HepG2 (cell line): ENCODE data around the gene EIF4E. TPM values are rescaled to one million over a fixed set of nuclear protein-coding genes. Genes with fewer than 3 reads are reported as not detected.

ENCODE experiments used
- ATAC-seq: fragments of 200-7000 bp; cut with Tn5 transposase; 3 replicates; pipeline ENCODE4 v1.9.1; 2020; ENCODE audit warnings: mild to moderate bottlenecking, moderate library complexity
- BruUV-seq: library from RNA; stranded (reverse); fragments of 400-500 nt; replicated peaks from 2 replicates; lab custom pipeline; 2021; lab: Mats Ljungman, UMichigan
- CTCF ChIA-PET: fragments of 300-600 bp; formaldehyde crosslinking; extraction: SDS; loops from one replicate; lab custom pipeline; 2021; ENCODE audit warnings: low total read pairs, inconsistent platforms, low intra/inter-chr PET ratio; lab: Yijun Ruan, JAX
- POLR2A ChIA-PET: fragments of 350-600 bp; sonication (Branson Sonifier 250); formaldehyde crosslinking; loops from one replicate; lab custom pipeline; 2020; ENCODE audit warnings: antibody characterized with exemption, inconsistent platforms; lab: Yijun Ruan, JAX
- DNase-seq: peaks from one replicate; pipeline ENCODE4 v3.0.0-alpha.2; 2015; ENCODE audit warnings: low spot score
- FAIRE-seq: peaks from 3 replicates; lab custom pipeline; 2011; peaks lifted over from hg19 to GRCh38; lab: Jason Lieb, UNC
- H2AFZ ChIP-seq: one replicate; pipeline ENCODE4 v1.6.1; 2011; ENCODE audit warnings: low read length, inconsistent platforms
- H3K27ac ChIP-seq: fragments of 300-600 bp; 3 replicates; pipeline ENCODE4 v1.8.0; 2011; ENCODE audit warnings: mixed run types, mild to moderate bottlenecking, mixed read lengths, low read length, inconsistent platforms; ENCODE audit not compliant: insufficient read depth; ENCODE audit errors: extremely low read length
- H3K27me3 ChIP-seq, 2 experiments: fragments of 200-600 bp in 1 of 2; 2 replicates in 1 of 2; 3 replicates in 1 of 2; pipeline versions ENCODE4 v1.6.0 to v1.8.0; 2011; ENCODE audit warnings: low read length in 2 of 2, mild to moderate bottlenecking in 2 of 2, moderate library complexity in 2 of 2, inconsistent platforms in 1 of 2; ENCODE audit not compliant: insufficient read depth in 2 of 2, control insufficient read depth in 1 of 2
- H3K36me3 ChIP-seq, 2 experiments: fragments of 200-600 bp in 1 of 2; replicated peaks in 1 of 2; 2 replicates in 1 of 2; 3 replicates in 1 of 2; pipeline versions ENCODE4 v1.5.1 to v1.8.0; 2011; ENCODE audit warnings: low read length in 2 of 2, inconsistent platforms in 1 of 2; ENCODE audit not compliant: insufficient read depth in 2 of 2, control insufficient read depth in 1 of 2
- H3K4me1 ChIP-seq: 2 replicates; pipeline ENCODE4 v1.5.1; 2012; ENCODE audit warnings: low read length, inconsistent platforms; ENCODE audit not compliant: insufficient read depth
- H3K4me2 ChIP-seq: 2 replicates; pipeline ENCODE4 v1.6.0; 2011; ENCODE audit warnings: low read depth, low read length, inconsistent platforms
- H3K4me3 ChIP-seq, 3 experiments: fragments of 200-600 bp in 1 of 3; sonication (generic), shearing (Covaris generic) in 1 of 3; replicated peaks in 1 of 3; 2 replicates each; pipeline ENCODE4 v1.5.1; 2011 to 2016; ENCODE audit warnings: low read length in 3 of 3, inconsistent platforms in 2 of 3, low read depth in 2 of 3, mild to moderate bottlenecking in 2 of 3, control low read depth in 1 of 3, mixed read lengths in 1 of 3; ENCODE audit not compliant: insufficient read depth in 1 of 3
- H3K79me2 ChIP-seq: one replicate; pipeline ENCODE4 v1.6.1; 2011; ENCODE audit warnings: low read length, inconsistent platforms; ENCODE audit not compliant: insufficient read depth
- H3K9ac ChIP-seq: 2 replicates; pipeline ENCODE4 v1.6.0; 2011; ENCODE audit warnings: mild to moderate bottlenecking, low read depth, low read length, inconsistent platforms; ENCODE audit not compliant: insufficient read depth
- H3K9me3 ChIP-seq: 2 replicates; pipeline ENCODE4 v1.5.1; 2012; ENCODE audit warnings: mild to moderate bottlenecking, low read length
- H4K20me1 ChIP-seq: 2 replicates; pipeline ENCODE4 v1.6.0; 2011; ENCODE audit warnings: inconsistent platforms, mild to moderate bottlenecking, low read length, moderate library complexity; ENCODE audit not compliant: insufficient read depth
- CBX1 ChIP-seq: IDR thresholded peaks from one replicate; pipeline ENCODE4 v1.6.1; 2016; ENCODE audit warnings: antibody characterized with exemption, low read depth
- CEBPB ChIP-seq: IDR thresholded peaks from 2 replicates; pipeline ENCODE4 v1.6.1; 2011; ENCODE audit warnings: low read depth, low read length, improper control_type of control experiment, borderline replicate concordance
- FOXP1 ChIP-seq, 2 experiments: fragments of 450-650 bp in 1 of 2; IDR thresholded peaks; 2 replicates each; pipeline ENCODE4 v1.6.1; 2017 to 2018; ENCODE audit warnings: antibody characterized with exemption in 1 of 2
- GATAD2A ChIP-seq: IDR thresholded peaks from 2 replicates; pipeline ENCODE4 v1.6.1; 2016
- MBNL3 ChIP-seq: fragments of 250-450 bp; sonication (Bioruptor Pico); conservative IDR thresholded peaks from 2 replicates; pipeline ENCODE4 v1.8.0; 2022; ENCODE audit warnings: mild to moderate bottlenecking, inconsistent platforms
- MEF2D ChIP-seq: sonication (generic); formaldehyde crosslinking; IDR thresholded peaks from 2 replicates; pipeline ENCODE4 v1.5.1; 2020; ENCODE audit warnings: mild to moderate bottlenecking, missing genetic modification reagents
- PAF1 ChIP-seq: IDR thresholded peaks from 2 replicates; pipeline ENCODE4 v1.6.1; 2016; ENCODE audit warnings: missing genetic modification reagents, missing compliant biosample characterization
- PCBP1 ChIP-seq: fragments of 200-400 bp; formaldehyde crosslinking; IDR thresholded peaks from 2 replicates; pipeline ENCODE4 v1.6.1; 2017; ENCODE audit warnings: mild to moderate bottlenecking, low read depth, low read length, borderline replicate concordance
- POLR2G ChIP-seq: fragments of 200-400 bp; formaldehyde crosslinking; IDR thresholded peaks from 2 replicates; pipeline ENCODE4 v1.6.1; 2018; ENCODE audit warnings: mild to moderate bottlenecking, low read depth, low read length, moderate library complexity
- RARG ChIP-seq: sonication (generic); formaldehyde crosslinking; IDR thresholded peaks from 2 replicates; pipeline ENCODE4 v1.4.0; 2020; ENCODE audit warnings: low read depth, mild to moderate bottlenecking, missing genetic modification reagents
- RBM22 ChIP-seq: fragments of 200-400 bp; formaldehyde crosslinking; optimal IDR thresholded peaks from 2 replicates; pipeline ENCODE3; 2017; ENCODE audit warnings: mild to moderate bottlenecking, low read length, moderate library complexity
- SALL2 ChIP-seq: sonication (generic); formaldehyde crosslinking; IDR thresholded peaks from 2 replicates; pipeline ENCODE4 v1.8.1; 2023; ENCODE audit warnings: mild to moderate bottlenecking, missing genetic modification reagents, inconsistent platforms
- THYN1 ChIP-seq: sonication (generic); formaldehyde crosslinking; IDR thresholded peaks from 2 replicates; pipeline ENCODE4 v1.8.1; 2023; ENCODE audit warnings: low read depth, mild to moderate bottlenecking, moderate library complexity, missing genetic modification reagents, borderline replicate concordance
- USF2 ChIP-seq, 2 experiments: sonication (generic) in 1 of 2; formaldehyde crosslinking in 1 of 2; IDR thresholded peaks; 2 replicates each; pipeline versions ENCODE4 v1.5.1 to v1.6.1; 2011 to 2020; ENCODE audit warnings: borderline replicate concordance in 1 of 2, low read depth in 1 of 2, low read length in 1 of 2, mild to moderate bottlenecking in 1 of 2, missing genetic modification reagents in 1 of 2, moderate library complexity in 1 of 2
- ZFX ChIP-seq: sonication (generic); formaldehyde crosslinking; IDR thresholded peaks from 2 replicates; pipeline ENCODE4 v1.4.0; 2020; ENCODE audit warnings: mild to moderate bottlenecking, low read depth, missing genetic modification reagents, moderate library complexity
- ZNF224 ChIP-seq: sonication (generic); formaldehyde crosslinking; IDR thresholded peaks from 2 replicates; pipeline ENCODE4 v1.5.0; 2020; ENCODE audit warnings: mild to moderate bottlenecking, missing genetic modification reagents
- ZNF543 ChIP-seq: sonication (generic); formaldehyde crosslinking; IDR thresholded peaks from 2 replicates; pipeline ENCODE4 v1.4.0; 2020; ENCODE audit warnings: mild to moderate bottlenecking, missing genetic modification reagents
- ZNF773 ChIP-seq: sonication (generic); formaldehyde crosslinking; IDR thresholded peaks from 2 replicates; pipeline ENCODE4 v1.4.0; 2020; ENCODE audit warnings: missing genetic modification reagents, borderline replicate concordance
- WGBS: methylation state at CpG from one replicate; pipeline ENCODE4 v1.1.6; 2017; ENCODE audit warnings: low lambda C conversion rate; 5-methylcytosine and 5-hydroxymethylcytosine counted together
- in situ Hi-C: cut with HindIII; loops from 2 replicates; pipeline ENCODE4 v1.10.0; 2017; ENCODE audit warnings: low pct_unique_long_range_greater_than_20kb; ENCODE audit not compliant: extremely low pct_ligation_motif_present
- intact Hi-C: fragments of 100-400 bp; cut with micrococcal nuclease; formaldehyde crosslinking; loops from one replicate; pipeline ENCODE4 v1.10.0; 2022; ENCODE audit not compliant: unreplicated experiment
- polyA plus RNA-seq, 8 experiments: library from polyadenylated mRNA; depleted of rRNA in 3 of 8; stranded (reverse) in 7 of 8; unstranded in 1 of 8; fragments of >200 nt; fragmentation: Illumina TruSeq in 4 of 8; extraction: Trizol in 4 of 8; gene quantifications; 2 replicates each; pipeline versions ENCODE4 v1.2.1 to v1.2.3, GENCODE V29; 2011 to 2016; ENCODE audit warnings: low read depth in 4 of 8, missing spikeins in 1 of 8, mixed read lengths in 1 of 8; ENCODE audit not compliant: insufficient read depth in 1 of 8
- total RNA-seq, 5 experiments: library from RNA; depleted of rRNA; stranded (reverse); fragments of >200 nt; fragmentation: Illumina TruSeq; extraction: Trizol; gene quantifications; 2 replicates each; pipeline ENCODE4 v1.2.3, GENCODE V29; 2016; ENCODE audit warnings: low read depth in 1 of 5

EIF4E gene
- total and polyA plus RNA-seq, 2 of the 13 experiments (the other 11 are each of a cell fraction or from before 2014, with no cell fraction given), result 50.8 to 194 TPM

- Histone ChIP-seq H3K9ac (no peak overlapping the region), H3K79me2 (peaks cover 18% of the 10 kb centered on the region), H3K4me3 (no peak overlapping the region), H3K27ac (no peak overlapping the region), H3K36me3 (peaks cover 11 to 66% of the 10 kb centered on the region in 2 experiments), H3K9me3 (no peaks in the 10 kb centered on the region), H3K4me1 (no peaks in the 10 kb centered on the region), H3K27me3 (no peaks in the 10 kb centered on the region), H4K20me1 (no peaks in the 10 kb centered on the region; the same call in 1 of the 2 replicates), H2AFZ (no peak overlapping the region), H3K4me2 (no peak overlapping the region)
- DNase-seq, result no peak
- no peak for ATAC-seq
- no peak for FAIRE-seq
- POLR2A ChIA-PET, result no interaction called here
- CTCF ChIA-PET, result no interaction called here
- in situ Hi-C loops, result no loop called here
- intact Hi-C loops, result no loop called here
- 98% methylated on average over 6 of the region's 6 CpGs for WGBS
- no TSS peak for BruUV-seq
- TF ChIP-seq SALL2 (CRISPR knock-in tag) (no peak), PCBP1 (no peak), THYN1 (CRISPR knock-in tag) (no peak), ZNF543 (CRISPR knock-in tag) (no peak), POLR2G (no peak), ZFX (CRISPR knock-in tag) (no peak)
These were observed 38.1 kb downstream of the EIF4E start for GRCh38 chr4:98890702-98891455.

- in situ Hi-C loops, result no loop called here
- TF ChIP-seq RBM22 (peak; percentile 64), GATAD2A (no peak), USF2 (IDR thresholded peaks at IDR 0.05; ENCODE audit: low read depth, low read length) (no peak), USF2 (CRISPR knock-in tag; IDR thresholded peaks at IDR 0.05; ENCODE audit: borderline replicate concordance) (no peak), CBX1 (no peak), RARG (CRISPR knock-in tag) (no peak), FOXP1 (IDR thresholded peaks at IDR 0.05) (no peak), FOXP1 (CRISPR knock-in tag; IDR thresholded peaks at IDR 0.05) (0 out of 2 replicates have a peak, but pooled peaks have one; percentile 14), MBNL3 (CRISPR knock-in tag) (no peak), ZNF773 (CRISPR knock-in tag) (no peak), MEF2D (CRISPR knock-in tag) (no peak), ZNF224 (CRISPR knock-in tag) (no peak), CEBPB (0 out of 2 replicates have a peak, but pooled peaks have one; percentile 43), PAF1 (CRISPR knock-in tag) (no peak)
These were observed 41.8 kb downstream of the EIF4E start for GRCh38 chr4:98887145-98887544.

More at GRCh38 chr4:98887145-98887544, 41.8 kb downstream of the EIF4E start:
- H3K79me2 ChIP-seq, result peaks cover 2% of the 10 kb centered on the region
- 84% methylated on average over 2 of the region's 2 CpGs for WGBS
- no peak overlapping the region for H3K9ac ChIP-seq
- no peaks in the 10 kb centered on the region for H3K27me3 ChIP-seq
- BruUV-seq, result no TSS peak
- POLR2A ChIA-PET, result no interaction called here
- DNase-seq (no peak), ATAC-seq (no peak), FAIRE-seq (no peak)
- no peak overlapping the region for H3K4me3 ChIP-seq
- H3K27ac ChIP-seq, result no peak overlapping the region
- CTCF ChIA-PET, result no interaction called here
- no peak overlapping the region for H3K4me2 ChIP-seq
- peaks cover 16 to 59% of the 10 kb centered on the region in 2 experiments; a peak in 4 of 5 replicates for H3K36me3 ChIP-seq
- no peaks in the 10 kb centered on the region for H3K9me3 ChIP-seq
- no peak overlapping the region for H2AFZ ChIP-seq
- intact Hi-C loops, result no loop called here
- H4K20me1 ChIP-seq, result no peaks in the 10 kb centered on the region; the same call in 1 of the 2 replicates
- H3K4me1 ChIP-seq, result no peaks in the 10 kb centered on the region
